H1 (cell line): ENCODE measurements around the gene FARS2. TPM values are rescaled to one million over a fixed set of nuclear protein-coding genes. Genes with fewer than 3 reads are reported as not detected.

Experiments
- CTCF ChIA-PET: fragments of 300-600 bp; sonication (Branson Sonifier 250); formaldehyde crosslinking; loops from one replicate; lab custom pipeline; 2021; ENCODE audit not compliant: partially characterized antibody; lab: Charles Lee
- POLR2A ChIA-PET: fragments of 300-600 bp; sonication (Branson Sonifier 250); formaldehyde crosslinking; loops from one replicate; lab custom pipeline; 2021; ENCODE audit warnings: inconsistent platforms; ENCODE audit not compliant: partially characterized antibody; lab: Charles Lee
- DNase-seq, 2 experiments: peaks; one replicate each; pipeline versions ENCODE4 v3.0.0 to v3.0.0-alpha.2; 2010 to 2022; ENCODE audit warnings: low spot score in 2 of 2, low read depth in 1 of 2, mixed read lengths in 1 of 2
- FAIRE-seq: peaks from 2 replicates; lab custom pipeline; 2011; peaks lifted over from hg19 to GRCh38; lab: Jason Lieb, UNC
- H2AFZ ChIP-seq: 2 replicates; pipeline ENCODE4 v1.8.1; 2012; ENCODE audit warnings: low read length, inconsistent platforms
- H2AK5ac ChIP-seq: 2 replicates; pipeline ENCODE4 v1.6.1; 2013; ENCODE audit warnings: low read depth, low read length
- H2BK120ac ChIP-seq: replicated peaks from 2 replicates; pipeline ENCODE3; 2013; ENCODE audit warnings: low read depth, low read length, inconsistent platforms
- H2BK12ac ChIP-seq: 2 replicates; pipeline ENCODE4 v1.6.1; 2013; ENCODE audit warnings: low read depth, low read length
- H2BK15ac ChIP-seq: 2 replicates; pipeline ENCODE4 v1.6.1; 2013; ENCODE audit warnings: low read length
- H2BK20ac ChIP-seq: 2 replicates; pipeline ENCODE4 v1.6.1; 2013; ENCODE audit warnings: low read length
- H2BK5ac ChIP-seq: 2 replicates; pipeline ENCODE4 v1.6.1; 2013; ENCODE audit warnings: low read depth, low read length
- H3K14ac ChIP-seq: 2 replicates; pipeline ENCODE4 v1.6.1; 2013; ENCODE audit warnings: inconsistent platforms; ENCODE audit not compliant: insufficient read length
- H3K18ac ChIP-seq: 2 replicates; pipeline ENCODE4 v1.6.1; 2013; ENCODE audit warnings: low read length; ENCODE audit errors: extremely low read depth
- H3K23ac ChIP-seq: 2 replicates; pipeline ENCODE4 v1.6.1; 2013; ENCODE audit warnings: inconsistent platforms; ENCODE audit not compliant: insufficient read length
- H3K23me2 ChIP-seq: 2 replicates; pipeline ENCODE4 v1.6.1; 2013; ENCODE audit warnings: low read depth, low read length
- H3K27ac ChIP-seq: 2 replicates; pipeline ENCODE4 v1.6.1; 2011; ENCODE audit warnings: low read depth, low read length, inconsistent platforms
- H3K27me3 ChIP-seq, 4 experiments: replicated peaks in 1 of 4; 1 replicate in 1 of 4; 2 replicates in 3 of 4; pipeline versions ENCODE4 v1.6.1 to v1.8.1; 2011 to 2013; ENCODE audit warnings: low read length in 3 of 4, mild to moderate bottlenecking in 3 of 4, inconsistent platforms in 2 of 4, mixed read lengths in 2 of 4, moderate library complexity in 1 of 4; ENCODE audit not compliant: control insufficient read depth in 3 of 4, insufficient read depth in 3 of 4; ENCODE audit errors: extremely low read depth in 1 of 4
- H3K36me3 ChIP-seq, 4 experiments: 2 replicates each; pipeline versions ENCODE4 v1.6.1 to v1.8.1; 2011 to 2013; ENCODE audit warnings: mild to moderate bottlenecking in 4 of 4, low read length in 3 of 4, moderate library complexity in 2 of 4, control low read depth in 1 of 4, inconsistent platforms in 1 of 4; ENCODE audit not compliant: insufficient read depth in 4 of 4, control insufficient read depth in 2 of 4
- H3K4ac ChIP-seq: replicated peaks from 2 replicates; pipeline ENCODE3; 2013; ENCODE audit warnings: low read length, low read depth, mixed read lengths, inconsistent platforms; ENCODE audit not compliant: insufficient read length
- H3K4me1 ChIP-seq, 4 experiments: replicated peaks in 1 of 4; 1 replicate in 1 of 4; 2 replicates in 3 of 4; pipeline versions ENCODE4 v1.6.1 to v1.8.1; 2011 to 2013; ENCODE audit warnings: low read length in 3 of 4, inconsistent platforms in 2 of 4, mixed read lengths in 1 of 4; ENCODE audit not compliant: insufficient read depth in 4 of 4, control insufficient read depth in 3 of 4
- H3K4me2 ChIP-seq, 2 experiments: 2 replicates each; pipeline versions ENCODE4 v1.6.1 to v1.8.1; 2011 to 2013; ENCODE audit warnings: low read depth in 2 of 2, low read length in 2 of 2, control low read depth in 1 of 2, inconsistent platforms in 1 of 2, mild to moderate bottlenecking in 1 of 2; ENCODE audit not compliant: insufficient read depth in 1 of 2
- H3K4me3 ChIP-seq, 4 experiments: fragments of 200-600, 300-600 bp in 1 of 4; sonication (generic), shearing (Covaris generic), sonication (Bioruptor Twin) in 1 of 4; 2 replicates each; pipeline versions ENCODE4 v1.5.1 to v1.8.1; 2011 to 2016; ENCODE audit warnings: low read length in 4 of 4, low read depth in 3 of 4, control low read depth in 2 of 4, inconsistent platforms in 2 of 4, mild to moderate bottlenecking in 2 of 4, mixed read lengths in 1 of 4, moderate library complexity in 1 of 4; ENCODE audit not compliant: insufficient read depth in 2 of 4; ENCODE audit errors: extremely low read depth in 1 of 4
- H3K56ac ChIP-seq: replicated peaks from 2 replicates; pipeline ENCODE3; 2013; ENCODE audit warnings: low read depth, mild to moderate bottlenecking, mixed read lengths, low read length, inconsistent platforms; ENCODE audit not compliant: insufficient read length
- H3K79me1 ChIP-seq: 2 replicates; pipeline ENCODE4 v1.6.1; 2013; ENCODE audit warnings: low read depth, low read length, control low read depth
- H3K79me2 ChIP-seq, 2 experiments: 2 replicates each; pipeline versions ENCODE4 v1.6.1 to v1.8.1; 2012 to 2013; ENCODE audit warnings: low read length in 2 of 2, mild to moderate bottlenecking in 2 of 2, inconsistent platforms in 1 of 2; ENCODE audit not compliant: insufficient read depth in 2 of 2, control insufficient read depth in 1 of 2
- H3K9ac ChIP-seq, 4 experiments: replicated peaks in 1 of 4; 1 replicate in 1 of 4; 2 replicates in 3 of 4; pipeline versions ENCODE4 v1.6.1 to v1.8.1; 2011 to 2013; ENCODE audit warnings: low read depth in 3 of 4, low read length in 3 of 4, control low read depth in 2 of 4, mild to moderate bottlenecking in 2 of 4, moderate library complexity in 2 of 4, inconsistent platforms in 1 of 4; ENCODE audit errors: extremely low read depth in 1 of 4
- H3K9me3 ChIP-seq, 2 experiments: 2 replicates each; pipeline versions ENCODE4 v1.6.1 to v1.8.1; 2012 to 2013; ENCODE audit warnings: mild to moderate bottlenecking in 2 of 2, moderate library complexity in 2 of 2, control low read depth in 1 of 2, inconsistent platforms in 1 of 2, low read depth in 1 of 2, low read length in 1 of 2, mixed read lengths in 1 of 2; ENCODE audit not compliant: insufficient read depth in 2 of 2
- H4K20me1 ChIP-seq, 2 experiments: replicated peaks in 1 of 2; 2 replicates each; pipeline versions ENCODE3 to v1.8.1; 2011 to 2013; ENCODE audit warnings: inconsistent platforms in 2 of 2, low read length in 2 of 2, mild to moderate bottlenecking in 1 of 2; ENCODE audit not compliant: insufficient read depth in 2 of 2, control insufficient read depth in 1 of 2
- H4K5ac ChIP-seq: 2 replicates; pipeline ENCODE4 v1.6.1; 2013; ENCODE audit warnings: low read length, low read depth, mixed read lengths, inconsistent platforms; ENCODE audit not compliant: insufficient read length
- H4K8ac ChIP-seq: 2 replicates; pipeline ENCODE4 v1.8.0; 2013; ENCODE audit warnings: mild to moderate bottlenecking, moderate library complexity, low read length, inconsistent platforms; ENCODE audit not compliant: insufficient read depth; ENCODE audit errors: extremely low read depth
- H4K91ac ChIP-seq: replicated peaks from 2 replicates; pipeline ENCODE3; 2013; ENCODE audit warnings: low read length, mixed read lengths, inconsistent platforms; ENCODE audit not compliant: insufficient read length
- BACH1 ChIP-seq: IDR thresholded peaks from 2 replicates; pipeline ENCODE4 v1.6.1; 2012; ENCODE audit warnings: low read length, improper control_type of control experiment
- EGR1 ChIP-seq: IDR thresholded peaks from 2 replicates; pipeline ENCODE4 v1.6.1; 2011; ENCODE audit warnings: low read depth, low read length, borderline replicate concordance
- EP300 ChIP-seq, 2 experiments: IDR thresholded peaks; 1 replicate in 1 of 2; 2 replicates in 1 of 2; pipeline ENCODE4 v1.6.1; 2011 to 2012; ENCODE audit warnings: low read depth in 2 of 2, low read length in 2 of 2, mild to moderate bottlenecking in 2 of 2, borderline replicate concordance in 1 of 2, inconsistent platforms in 1 of 2, moderate library complexity in 1 of 2
- HDAC2 ChIP-seq, 2 experiments: fragments of 300-600 bp in 1 of 2; sonication (generic) in 1 of 2; IDR thresholded peaks; 2 replicates each; pipeline ENCODE4 v1.6.1; 2011 to 2012; ENCODE audit warnings: low read depth in 2 of 2, low read length in 2 of 2, mild to moderate bottlenecking in 2 of 2, moderate library complexity in 2 of 2, borderline replicate concordance in 1 of 2, inconsistent platforms in 1 of 2
- HDAC6 ChIP-seq: IDR thresholded peaks from one replicate; pipeline ENCODE4 v1.7.1; 2012; ENCODE audit warnings: low read depth, mild to moderate bottlenecking, inconsistent platforms, low read length, moderate library complexity
- JUN ChIP-seq: IDR thresholded peaks from 2 replicates; pipeline ENCODE4 v1.6.1; 2011; ENCODE audit warnings: low read depth, mild to moderate bottlenecking, improper control_type of control experiment, low read length
- KDM4A ChIP-seq: IDR thresholded peaks from one replicate; pipeline ENCODE4 v1.7.1; 2012; ENCODE audit warnings: low read depth, mild to moderate bottlenecking, moderate library complexity, low read length, inconsistent platforms; ENCODE audit not compliant: severe bottlenecking
- RFX5 ChIP-seq: IDR thresholded peaks from 2 replicates; pipeline ENCODE4 v1.6.1; 2011; ENCODE audit warnings: low read depth, low read length, improper control_type of control experiment, borderline replicate concordance
- SIRT6 ChIP-seq: IDR thresholded peaks from one replicate; pipeline ENCODE4 v1.7.1; 2012; ENCODE audit warnings: low read length, inconsistent platforms
- TAF7 ChIP-seq: optimal IDR thresholded peaks from 2 replicates; pipeline ENCODE3; 2011; ENCODE audit warnings: low read depth, mild to moderate bottlenecking, inconsistent platforms, low read length, moderate library complexity, borderline replicate concordance
- TBP ChIP-seq: IDR thresholded peaks from 2 replicates; pipeline ENCODE4 v1.6.1; 2011; ENCODE audit warnings: low read depth, low read length, improper control_type of control experiment
- WGBS, 2 experiments: shearing (Covaris generic) in 1 of 2; methylation state at CpG; one replicate each; pipeline versions ENCODE4 v1.1.6 to v1.1.7; 2013 to 2015; ENCODE audit warnings: low lambda C conversion rate in 2 of 2, mixed read lengths in 2 of 2, inconsistent platforms in 1 of 2, low coverage in 1 of 2, missing lambda C conversion rate in 1 of 2; ENCODE audit not compliant: insufficient replicate concordance in 2 of 2, insufficient coverage in 1 of 2, insufficient read length in 1 of 2; ENCODE audit errors: extremely low coverage in 1 of 2, missing lambda C conversion rate in 1 of 2; 5-methylcytosine and 5-hydroxymethylcytosine counted together
- polyA plus RNA-seq, 7 experiments: library from polyadenylated mRNA; depleted of rRNA in 3 of 7; stranded (reverse) in 5 of 7; unstranded in 2 of 7; fragments of >200 nt in 5 of 7; fragments of 200-250 nt in 2 of 7; gene quantifications; 1 replicate in 5 of 7; 2 replicates in 1 of 7; 4 replicates in 1 of 7; pipeline versions ENCODE4 v1.2.1 to v1.2.3, GENCODE V29; 2011 to 2013; ENCODE audit warnings: missing spikeins in 2 of 7, mixed read lengths in 2 of 7
- total RNA-seq: library from RNA; stranded (reverse); fragmentation: NEBNext Ultra II Directional; extraction: Animal tissue kit (Norgen Biotek cat#: 25700); gene quantifications from 2 replicates; pipeline ENCODE4 v1.2.1, GENCODE V29; 2021
- TF ChIP-seq, protein P1 (sequence below): IDR thresholded peaks from 2 replicates; pipeline ENCODE4 v1.6.1; 2011; ENCODE audit warnings: low read depth, mild to moderate bottlenecking, low read length; ENCODE audit not compliant: insufficient read depth

Gene FARS2
- total and polyA plus RNA-seq, 2 of the 8 experiments (the other 6 are each of a cell fraction or from before 2014, with no cell fraction given), result 11.7 to 14.4 TPM

DNA sequence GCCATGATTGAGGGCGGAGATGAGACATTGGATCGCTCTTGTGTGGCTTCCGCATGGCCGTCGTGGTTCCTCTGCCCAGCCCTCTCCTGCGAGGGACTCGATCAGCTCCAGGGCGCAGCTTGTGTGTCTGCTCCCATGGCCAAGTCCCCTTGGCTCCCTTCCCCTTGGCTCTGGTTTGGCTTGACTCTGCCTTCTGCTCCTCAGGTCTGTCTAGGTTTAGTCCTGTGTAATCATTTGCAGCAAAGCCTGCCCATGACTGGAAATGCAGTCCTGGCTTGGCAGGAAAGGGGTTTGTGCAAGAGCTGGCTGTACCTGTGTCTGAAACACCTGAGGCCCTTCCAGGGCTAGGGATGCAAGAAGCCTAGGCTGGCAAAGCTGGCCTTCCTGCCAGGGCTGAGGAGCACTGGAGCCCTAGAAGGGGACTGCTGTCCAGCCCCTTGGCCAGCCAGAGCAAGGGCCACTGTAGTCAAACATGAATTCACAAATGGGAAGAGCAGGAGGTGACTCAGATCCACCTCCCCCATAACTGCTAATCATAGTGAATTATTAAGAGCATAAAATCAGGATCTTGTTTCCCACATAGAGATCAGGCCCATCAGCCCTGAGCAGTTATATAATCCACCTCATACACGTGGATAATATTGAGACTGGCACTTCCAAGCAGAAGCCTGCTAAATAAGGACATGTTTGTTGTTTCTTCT, 196.8 kb downstream of the FARS2 start:
- no peaks in the 10 kb centered on the region; a peak in 1 of 4 replicates for H3K79me2 ChIP-seq
- H3K4me1 ChIP-seq, result peaks cover 0 to 5% (median 4%) of the 10 kb centered on the region in 4 experiments; a peak in 5 of 7 replicates
- H3K4me3 ChIP-seq, result no peak overlapping the region
- no peak overlapping the region for H4K5ac ChIP-seq
- no peaks in the 10 kb centered on the region for H3K27me3 ChIP-seq
- H3K18ac ChIP-seq, result no peak overlapping the region
- no peaks in the 10 kb centered on the region for H4K20me1 ChIP-seq
- DNase-seq (no peak), FAIRE-seq (no peak)
- no peak overlapping the region for H2BK12ac ChIP-seq
- no peak overlapping the region for H2BK120ac ChIP-seq
- no peak overlapping the region for H2BK5ac ChIP-seq
- no peak overlapping the region; the same call in 1 of the 2 replicates for H2BK15ac ChIP-seq
- H3K4me2 ChIP-seq, result no peak overlapping the region
- H2AK5ac ChIP-seq, result no peak overlapping the region
- H4K8ac ChIP-seq, result peak overlapping the region; percentile 65; the same call in 1 of the 2 replicates
- no peak overlapping the region for H3K14ac ChIP-seq
- no peak overlapping the region for H3K56ac ChIP-seq
- WGBS, 2 experiments, result 92% methylated on average over 9 of the region's 9 CpGs; no CpG with 5 or more reads in 1 of the 2 experiments
- no peak overlapping the region for H4K91ac ChIP-seq
- no peak overlapping the region for H2BK20ac ChIP-seq
- no peak overlapping the region for H3K23ac ChIP-seq
- peaks cover 3% of the 10 kb centered on the region; the same call in 1 of the 2 replicates for H3K23me2 ChIP-seq
- CTCF ChIA-PET, result interaction anchor here (1.3 to 3.7 kb wide), 4 partner anchors 12 to 213 kb away, joined by 3 to 36 read pairs (median 6); no protein-coding TSS in a partner anchor
- no peaks in the 10 kb centered on the region for H3K9me3 ChIP-seq
- no peak overlapping the region for H3K9ac ChIP-seq
- H3K27ac ChIP-seq, result no peak overlapping the region
- no peak overlapping the region for H3K4ac ChIP-seq
- H3K79me1 ChIP-seq, result peaks cover 2% of the 10 kb centered on the region; the same call in 1 of the 2 replicates
- POLR2A ChIA-PET, result no interaction called here
- no peaks in the 10 kb centered on the region for H3K36me3 ChIP-seq
- no peak overlapping the region for H2AFZ ChIP-seq
- TF ChIP-seq, protein P1, sequence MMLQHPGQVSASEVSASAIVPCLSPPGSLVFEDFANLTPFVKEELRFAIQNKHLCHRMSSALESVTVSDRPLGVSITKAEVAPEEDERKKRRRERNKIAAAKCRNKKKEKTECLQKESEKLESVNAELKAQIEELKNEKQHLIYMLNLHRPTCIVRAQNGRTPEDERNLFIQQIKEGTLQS, result no peak
- TF ChIP-seq KDM4A, result no peak
- TF ChIP-seq SIRT6, result no peak
- no peak for TF ChIP-seq RFX5
- no peak for TF ChIP-seq EP300 (IDR thresholded peaks at IDR 0.05; ENCODE audit: borderline replicate concordance in 1 of 2, low read depth in 2 of 2, low read length in 2 of 2)
- no peak for TF ChIP-seq JUN
- TF ChIP-seq EGR1, result no peak
- no peak for TF ChIP-seq BACH1
- no peak for TF ChIP-seq HDAC2 (IDR thresholded peaks at IDR 0.05; ENCODE audit: borderline replicate concordance in 1 of 2, low read depth in 2 of 2, low read length in 2 of 2)
- TF ChIP-seq TAF7, result no peak
- TF ChIP-seq HDAC6, result no peak
- TF ChIP-seq TBP, result no peak
